NK-92 (cell line): Measurements from ENCODE around the gene MISP.
A peak's percentile ranks its signal among the peaks of the same experiment; 100 is the strongest.

Experiments
- DNase-seq: peaks from one replicate; lab custom pipeline; 2025; ENCODE audit not compliant: unreplicated experiment; lab: John Stamatoyannopoulos, UW

The MISP gene

GRCh38 chr19:795691-796581 is 45.0 kb downstream of the MISP start:
- DNase-seq = no peak

DNA sequence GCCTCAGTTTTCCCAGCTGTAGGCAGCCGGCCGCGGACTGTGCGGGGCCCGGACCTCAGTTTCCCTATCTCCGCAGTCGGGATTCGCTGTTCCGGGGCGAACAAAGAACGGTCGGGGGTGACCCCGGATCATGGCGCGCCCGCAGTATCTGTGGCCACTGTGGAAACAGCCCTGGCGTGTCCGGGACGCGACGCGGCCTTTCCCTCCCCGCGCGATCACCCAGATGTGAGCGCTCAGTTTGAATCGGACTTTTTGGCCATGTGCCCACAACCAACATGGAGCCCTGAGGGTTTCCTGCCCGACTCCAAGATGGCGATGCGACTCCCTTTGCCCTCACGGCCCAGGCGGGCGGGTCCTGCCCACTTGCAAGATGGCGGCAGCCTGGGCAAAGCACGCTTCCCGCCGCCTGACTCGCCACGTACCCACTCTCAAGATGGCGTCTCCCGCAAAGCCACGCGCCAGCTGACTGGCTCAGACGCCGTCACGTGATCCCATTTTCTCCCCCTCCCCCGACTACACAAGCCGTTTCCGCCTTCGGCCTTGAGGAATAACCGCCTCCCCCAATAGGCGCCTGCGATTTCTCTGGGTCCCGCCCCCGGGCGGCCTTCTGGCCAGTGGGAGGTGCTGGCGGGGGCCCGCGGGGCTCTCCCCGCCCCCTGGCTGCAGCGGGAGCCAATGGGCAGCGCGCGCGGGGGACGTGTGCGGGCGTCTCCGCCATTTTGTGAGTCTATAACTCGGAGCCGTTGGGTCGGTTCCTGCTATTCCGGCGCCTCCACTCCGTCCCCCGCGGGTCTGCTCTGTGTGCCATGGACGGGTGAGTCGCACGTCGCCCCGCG is 46.0 kb downstream of the MISP start, which contains the start of gene PTBP1:
PTBP1 (plus strand) TSS at position 761 of the 836 bp plus-strand sequence; CDS start at position 807, 46 bp downstream.
- DNase-seq = peak; percentile 96

GRCh38 chr19:797528-798414 is 46.9 kb downstream of the MISP start:
- DNase-seq = no peak

- no peak for DNase-seq
These were observed 47.6 kb downstream of the MISP start for GRCh38 chr19:798415-799075.

DNA sequence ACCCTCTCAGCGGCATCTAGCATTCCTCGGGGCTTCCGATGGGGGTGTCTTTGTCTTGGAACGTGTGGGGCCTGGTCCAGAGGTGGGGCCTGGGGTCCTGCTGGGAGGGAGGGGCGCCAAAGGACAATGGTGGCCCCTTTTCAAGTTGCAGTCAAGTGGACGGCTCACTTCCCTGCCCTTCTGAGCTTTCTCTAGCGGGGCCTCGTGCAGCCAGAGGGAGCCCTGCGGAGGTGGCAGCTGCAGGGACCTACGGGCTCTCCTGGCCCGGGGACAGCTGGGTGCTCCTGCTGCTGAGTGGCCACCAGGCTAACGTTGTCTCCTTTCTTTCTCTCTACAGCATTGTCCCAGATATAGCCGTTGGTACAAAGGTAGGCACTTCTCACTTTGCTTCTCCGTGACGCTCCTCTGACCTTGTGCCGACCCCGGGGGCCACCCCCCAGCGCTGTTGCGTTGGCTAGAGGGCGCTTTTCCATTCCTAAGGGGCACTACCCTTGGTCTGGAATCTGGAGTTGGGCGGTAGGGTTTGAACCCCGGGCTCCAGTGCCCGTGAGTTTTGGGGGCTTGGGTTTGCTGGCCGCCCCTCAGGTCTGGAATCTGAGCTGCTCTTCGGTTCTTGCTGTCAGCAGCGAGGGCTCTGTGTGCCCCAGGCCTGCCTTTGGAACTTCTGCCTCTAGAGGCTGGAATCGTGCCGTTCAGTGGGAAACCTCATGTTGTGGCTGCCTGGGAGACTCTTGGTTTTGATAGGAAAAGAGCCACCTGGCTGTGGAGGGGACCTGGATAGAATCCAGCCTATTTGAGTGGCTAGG is 48.4 kb downstream of the MISP start:
- no peak for DNase-seq

DNA sequence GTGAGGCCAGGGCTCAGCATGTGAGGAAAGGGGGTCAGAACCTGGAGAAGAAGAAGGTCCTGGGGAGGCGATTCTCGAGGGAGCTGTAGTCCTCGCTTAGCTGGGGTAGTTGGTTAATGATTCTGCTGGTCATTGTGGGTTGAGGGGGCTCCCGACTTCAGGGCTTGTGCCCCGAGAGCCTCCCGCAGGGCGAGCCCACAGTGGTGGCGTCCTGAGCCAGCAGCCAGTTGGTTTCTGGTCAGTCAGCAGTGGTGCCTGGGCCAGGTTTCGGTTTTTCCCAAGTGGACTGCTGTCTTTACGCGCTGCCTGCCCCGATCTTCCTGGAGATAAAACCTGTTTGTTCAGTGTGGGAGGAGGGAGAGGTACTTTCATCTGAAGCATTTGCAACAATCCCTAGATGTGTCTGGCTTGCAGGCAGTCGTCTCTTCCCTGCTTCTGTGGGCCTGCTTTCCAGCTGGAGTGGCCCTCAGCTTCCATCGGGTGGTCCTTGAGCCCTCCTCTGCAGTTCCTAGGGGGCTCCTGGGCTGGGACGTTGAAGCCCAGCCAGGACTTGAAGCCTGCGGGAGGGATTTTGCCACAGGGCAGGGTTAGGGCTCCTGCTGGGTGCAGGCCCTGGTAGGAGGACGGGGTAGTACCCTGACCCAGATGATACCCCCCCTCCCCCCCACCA is 49.6 kb downstream of the MISP start:
- DNase-seq = no peak

DNA sequence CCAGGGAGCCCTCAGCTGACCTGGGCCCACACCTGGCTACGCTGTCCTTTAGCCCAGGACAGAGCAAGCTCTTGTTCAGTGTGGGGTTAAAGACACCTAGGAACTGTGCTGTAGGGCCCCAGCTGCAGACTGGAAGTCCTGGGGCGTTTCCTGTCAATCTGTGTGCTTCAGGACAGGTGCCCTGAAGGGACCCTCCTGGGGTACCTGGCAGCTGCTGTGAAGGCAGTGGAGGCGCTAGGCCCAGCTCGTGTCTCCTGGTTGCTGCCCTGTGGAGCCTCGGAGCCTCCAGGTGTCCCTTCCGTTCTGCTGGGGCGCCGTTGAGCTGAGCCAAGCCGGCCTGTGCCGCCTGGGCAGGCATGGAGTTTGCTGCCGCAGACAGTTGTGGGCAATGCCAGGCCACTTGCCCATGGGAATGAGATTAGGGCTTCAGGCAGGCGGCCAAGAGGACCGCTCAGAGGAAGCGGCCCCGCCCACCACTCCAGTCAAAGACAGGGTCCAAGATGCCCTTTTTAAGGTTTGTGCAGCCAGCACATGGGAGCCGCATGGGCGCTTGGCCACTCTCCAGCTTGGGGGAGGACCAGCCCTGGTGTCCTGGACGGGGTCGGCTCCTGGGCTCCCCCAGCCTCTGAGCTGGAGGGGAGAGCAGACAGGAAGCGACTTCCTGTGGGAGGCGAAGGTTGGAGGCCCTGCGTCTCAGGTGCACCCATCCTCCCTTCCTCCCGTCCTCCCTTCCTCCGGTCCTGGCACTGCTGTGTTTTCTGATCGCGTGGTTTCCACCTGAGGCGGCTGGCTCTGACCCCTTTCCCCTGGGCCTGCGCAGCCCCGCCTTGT is 50.3 kb downstream of the MISP start:
- DNase-seq = no peak

DNA sequence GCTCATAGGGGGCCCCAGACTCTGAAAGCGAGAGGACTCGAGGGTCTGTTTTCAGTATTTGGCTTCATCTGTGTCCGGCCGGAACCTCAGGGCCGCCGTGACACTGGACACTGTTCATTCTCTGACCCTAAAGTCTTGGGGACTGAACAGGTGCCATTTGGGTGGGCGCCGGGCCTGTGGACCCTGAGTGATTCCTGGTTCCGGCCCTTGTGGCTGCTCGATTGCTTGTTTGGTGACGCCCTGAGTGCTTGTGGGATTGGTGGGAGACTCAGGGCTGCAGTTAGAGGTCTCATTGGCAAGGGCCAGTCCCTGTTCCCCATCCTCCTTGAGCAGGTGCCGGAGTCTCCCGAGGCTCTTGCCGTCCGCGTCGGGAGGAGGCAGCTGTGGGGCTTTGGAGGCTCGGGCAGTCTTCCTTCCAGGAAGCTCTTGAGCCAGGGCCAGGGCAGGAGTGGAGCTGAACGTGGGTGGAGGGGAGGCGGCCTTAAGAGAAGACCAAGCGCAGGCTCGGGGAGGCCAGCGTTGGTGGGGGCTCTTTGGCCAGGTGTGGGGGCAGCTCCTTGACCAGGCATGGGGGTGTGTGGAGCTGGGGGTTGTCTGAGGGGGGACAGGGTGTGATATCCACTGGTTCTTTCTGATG is 51.1 kb downstream of the MISP start:
- no peak for DNase-seq

DNA sequence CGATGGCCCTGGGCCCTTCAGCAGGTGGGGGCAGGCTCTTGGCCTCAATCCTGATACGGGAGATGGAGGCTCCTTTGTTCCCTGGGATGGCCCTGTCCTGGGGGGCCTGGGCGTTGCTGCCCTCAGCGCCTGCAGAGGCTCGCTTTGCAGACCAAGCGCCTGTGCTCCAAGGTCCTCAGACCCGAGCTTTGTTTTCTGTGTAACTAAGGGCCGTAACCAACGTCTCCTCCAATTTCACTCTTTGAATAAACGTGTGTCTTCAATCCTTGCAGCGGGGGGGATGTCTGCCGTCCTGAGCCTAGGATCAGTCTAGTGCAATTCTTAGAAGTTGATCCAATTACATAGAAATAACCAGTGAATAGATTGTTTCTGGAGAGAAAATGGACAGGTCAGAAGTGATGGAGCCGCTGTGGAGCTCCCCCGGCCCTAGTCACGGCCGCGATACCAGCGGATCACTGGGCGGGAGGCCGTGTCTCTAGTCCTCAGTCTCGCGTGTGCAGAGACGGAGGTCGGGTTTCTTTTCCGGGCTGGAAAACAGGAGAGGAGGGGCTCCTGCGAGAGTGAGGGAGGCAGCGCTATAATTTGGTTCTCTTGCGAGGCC is 51.7 kb downstream of the MISP start:
- DNase-seq = no peak

DNA sequence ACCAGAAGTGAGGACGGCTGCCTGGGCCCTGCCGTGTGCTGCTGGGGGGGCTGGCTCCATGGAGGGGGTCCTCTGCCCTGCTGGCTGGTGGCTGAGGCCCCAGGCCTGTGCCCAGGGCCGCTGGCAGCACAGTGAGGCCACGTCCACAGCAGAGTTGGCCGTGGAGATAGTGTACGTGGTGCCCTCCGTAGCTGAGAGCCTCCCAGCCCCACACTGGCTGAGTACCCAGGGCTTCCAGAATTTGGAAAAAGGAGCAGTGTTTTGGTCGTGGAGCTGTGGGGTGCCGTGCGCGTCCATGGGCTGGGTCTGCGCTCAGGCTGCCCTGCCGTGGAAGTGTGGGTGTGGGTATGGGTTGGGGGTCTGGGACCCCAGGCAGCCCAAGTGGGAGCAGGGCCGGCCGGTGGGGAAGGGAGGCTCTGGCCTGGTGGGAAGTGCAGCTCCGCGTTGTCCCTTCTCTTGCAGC is 52.2 kb downstream of the MISP start:
- DNase-seq = no peak

- no peak for DNase-seq
These were observed 52.9 kb downstream of the MISP start for GRCh38 chr19:803686-804418.

DNA sequence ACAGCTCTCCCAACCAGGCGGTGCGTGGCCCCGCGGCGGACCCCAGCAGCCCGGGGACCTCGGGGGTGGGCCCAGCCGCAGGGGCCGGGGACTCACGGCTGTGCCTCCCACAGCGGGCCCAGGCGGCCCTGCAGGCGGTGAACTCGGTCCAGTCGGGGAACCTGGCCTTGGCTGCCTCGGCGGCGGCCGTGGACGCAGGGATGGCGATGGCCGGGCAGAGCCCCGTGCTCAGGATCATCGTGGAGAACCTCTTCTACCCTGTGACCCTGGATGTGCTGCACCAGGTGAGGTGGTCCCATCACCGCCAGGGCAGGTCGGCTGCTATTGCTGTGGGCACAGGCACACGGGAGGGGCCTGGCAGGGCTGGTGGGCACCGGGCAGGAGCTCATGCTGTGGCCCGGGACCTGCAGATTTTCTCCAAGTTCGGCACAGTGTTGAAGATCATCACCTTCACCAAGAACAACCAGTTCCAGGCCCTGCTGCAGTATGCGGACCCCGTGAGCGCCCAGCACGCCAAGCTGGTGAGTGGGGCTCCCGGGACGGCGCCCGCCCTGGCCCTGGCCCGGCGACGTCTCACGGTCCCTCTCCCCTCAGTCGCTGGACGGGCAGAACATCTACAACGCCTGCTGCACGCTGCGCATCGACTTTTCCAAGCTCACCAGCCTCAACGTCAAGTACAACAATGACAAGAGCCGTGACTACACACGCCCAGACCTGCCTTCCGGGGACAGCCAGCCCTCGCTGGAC is 53.7 kb downstream of the MISP start:
- DNase-seq = no peak

- DNase-seq = no peak
These were observed 54.2 kb downstream of the MISP start for GRCh38 chr19:805166-805551.

GRCh38 chr19:805600-806550 is 55.0 kb downstream of the MISP start:
- DNase-seq = no peak
